GM11168 (cell line): Measurements from ENCODE around the gene CUX1.
"Not testable (repeated sequence)": the region's sequence is repeated elsewhere in the genome, so short reads cannot be mapped to it uniquely, and the experiment has no call there.

Experiments
- in situ Hi-C: fragments of 300-500 bp; cut with MboI; formaldehyde crosslinking; loops from one replicate; pipeline ENCODE4 v1.12.0; 2022; ENCODE audit warnings: low sequenced_read_pairs; ENCODE audit not compliant: unreplicated experiment

CUX1 gene

DNA sequence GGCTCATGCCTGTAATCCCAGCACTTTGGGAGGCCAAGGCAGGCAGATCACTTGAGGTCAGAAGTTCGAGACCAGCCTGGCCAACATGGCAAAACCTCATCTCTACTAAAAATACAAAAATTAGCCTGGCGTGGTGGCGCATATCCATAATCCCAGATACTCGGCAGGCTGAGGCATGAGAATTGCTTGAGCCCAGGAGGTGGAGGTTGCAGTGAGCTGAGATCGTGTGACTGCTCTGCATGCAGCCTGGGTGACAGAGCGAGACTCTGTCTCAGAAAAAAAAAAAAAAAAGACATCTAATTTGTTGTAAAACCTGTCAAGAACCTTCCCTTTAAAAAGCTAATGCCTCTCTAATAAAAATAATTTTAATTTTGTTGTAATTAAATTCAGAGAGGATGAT, 5.2 kb downstream of the CUX1 start:
- in situ Hi-C loops, result loop anchor here (25.0 kb wide), 1 partner anchor 415 kb away; no protein-coding TSS in a partner anchor

GRCh38 chr7:101823096-101823495, 5.7 kb downstream of the CUX1 start:
- in situ Hi-C loops, result loop anchor here (25.0 kb wide), 1 partner anchor 414 kb away; no protein-coding TSS in a partner anchor

DNA sequence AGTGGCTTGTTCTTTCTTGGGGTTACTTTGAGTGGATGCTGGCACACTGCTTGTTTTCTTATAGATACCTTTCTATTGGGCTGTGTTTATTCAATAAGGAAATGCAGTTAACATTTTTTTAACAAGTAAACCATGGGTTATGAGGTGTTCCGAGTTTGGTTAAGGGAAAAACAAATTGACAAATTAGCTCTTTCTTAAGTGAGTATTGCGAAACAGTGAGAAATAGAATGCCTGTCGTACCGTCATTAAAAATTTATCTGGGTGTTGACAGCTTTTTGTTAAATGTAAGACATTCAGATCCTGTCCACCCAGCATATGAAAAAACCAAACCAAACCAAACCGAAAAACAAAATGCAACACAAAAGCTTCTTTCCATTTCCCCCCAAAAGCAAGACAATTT, 6.2 kb downstream of the CUX1 start:
- in situ Hi-C loops, result loop anchor here (25.0 kb wide), 1 partner anchor 414 kb away; no protein-coding TSS in a partner anchor

- in situ Hi-C loops, result loop anchor here (25.0 kb wide), 1 partner anchor 413 kb away; no protein-coding TSS in a partner anchor
These were observed 7.0 kb downstream of the CUX1 start for GRCh38 chr7:101824440-101824839.

GRCh38 chr7:101826081-101826835, 8.8 kb downstream of the CUX1 start:
- in situ Hi-C loops, result no loop called here

GRCh38 chr7:101828301-101829020, 11.0 kb downstream of the CUX1 start:
- in situ Hi-C loops, result no loop called here

DNA sequence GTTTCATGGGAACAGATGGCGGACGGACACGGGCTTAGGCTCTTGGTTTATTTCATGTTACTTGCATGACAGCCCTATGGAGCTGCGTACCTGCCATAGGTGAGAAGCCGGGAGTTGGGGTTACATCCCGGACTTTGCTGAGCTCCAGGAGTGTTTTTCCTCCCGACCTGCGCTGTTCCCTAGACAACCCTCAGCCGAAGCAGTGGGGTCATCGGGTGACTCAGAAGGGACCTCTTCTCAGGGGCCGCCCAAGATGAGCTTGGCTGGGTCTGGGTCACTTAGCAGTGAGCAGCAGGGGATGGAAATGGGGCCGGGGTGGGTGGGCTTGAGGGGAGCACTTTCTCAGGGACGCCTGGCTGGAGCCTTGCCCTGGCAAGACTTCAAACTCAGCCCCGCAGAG, 11.9 kb downstream of the CUX1 start:
- in situ Hi-C loops, result no loop called here

- in situ Hi-C loops, result no loop called here
These were observed 12.4 kb downstream of the CUX1 start for GRCh38 chr7:101829821-101830220.

DNA sequence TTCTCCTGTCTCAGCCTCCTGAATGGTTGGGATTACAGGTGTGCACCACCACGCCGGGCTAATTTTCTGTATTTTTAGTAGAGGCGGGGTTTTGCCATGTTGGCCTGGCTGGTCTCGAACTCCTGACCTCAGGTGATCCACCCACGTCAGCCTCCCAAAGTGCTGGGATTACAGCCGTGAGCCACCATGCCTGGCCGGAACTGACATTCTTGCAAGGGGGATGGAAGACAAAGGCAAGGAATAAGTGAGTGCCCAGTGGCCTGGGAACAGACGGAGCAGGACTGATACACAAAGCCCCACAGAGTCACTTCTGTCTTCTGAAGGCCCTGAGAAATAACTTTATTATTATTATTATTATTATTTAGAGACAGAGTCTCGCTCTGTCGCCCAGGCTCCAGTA, 14.0 kb downstream of the CUX1 start:
- in situ Hi-C loops, result not testable (repeated sequence)

- in situ Hi-C loops, result no loop called here
These were observed 14.8 kb downstream of the CUX1 start for GRCh38 chr7:101832205-101832631.

DNA sequence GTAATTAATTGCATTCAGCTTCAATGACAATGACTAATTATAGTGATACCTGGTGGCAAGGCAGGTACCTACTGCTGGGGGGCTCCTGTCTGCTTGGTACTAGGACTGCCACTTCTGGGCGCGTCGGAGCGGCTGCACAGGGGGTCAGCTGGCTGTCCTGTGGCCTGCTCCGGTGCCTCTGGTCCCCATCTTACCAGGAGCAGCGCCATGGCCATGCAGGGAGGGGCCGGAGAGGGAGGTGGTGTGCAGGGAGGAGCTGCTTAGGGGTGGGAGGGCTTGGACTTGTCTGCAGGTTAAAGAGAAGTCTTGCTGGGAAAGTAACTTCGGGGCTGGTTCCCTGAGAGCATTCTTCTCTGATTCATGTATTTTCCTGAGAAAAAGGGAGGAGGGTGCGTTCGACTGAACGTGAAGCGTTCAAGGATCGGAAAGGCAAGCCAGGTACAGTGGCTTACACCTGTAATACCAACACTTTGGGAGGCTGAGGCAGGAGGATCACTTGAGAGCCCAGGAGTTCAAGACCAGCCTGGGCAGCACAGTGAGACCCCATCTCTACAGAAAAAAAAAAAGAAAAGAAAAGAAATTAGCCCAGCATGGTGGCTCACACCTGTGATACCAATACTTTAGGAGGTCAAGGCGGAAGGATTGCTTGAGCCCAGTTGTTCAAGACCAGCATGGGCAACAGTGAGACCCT, 15.4 kb downstream of the CUX1 start:
- in situ Hi-C loops, result no loop called here

DNA sequence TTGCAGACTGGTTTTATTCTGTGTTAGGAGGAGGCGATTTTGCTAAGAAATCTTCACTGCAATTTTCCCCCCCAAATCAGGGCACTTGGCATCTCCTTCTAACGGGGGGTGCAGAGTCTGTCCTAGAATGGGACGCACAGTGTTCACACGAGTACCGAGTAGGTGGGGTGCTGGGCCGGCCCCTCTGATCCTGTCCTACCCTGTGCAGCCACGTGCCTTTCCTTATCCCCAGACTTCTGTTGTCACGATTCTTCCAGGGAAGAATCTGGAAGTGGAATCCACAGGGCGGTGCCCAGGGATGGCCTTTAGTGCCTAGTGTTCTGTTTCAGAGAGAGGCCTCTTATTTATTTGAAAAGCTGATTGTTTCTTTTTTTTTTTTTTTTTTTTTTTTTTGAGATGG, 16.4 kb downstream of the CUX1 start:
- in situ Hi-C loops, result no loop called here

GRCh38 chr7:101835136-101835535, 17.7 kb downstream of the CUX1 start:
- in situ Hi-C loops, result no loop called here

DNA sequence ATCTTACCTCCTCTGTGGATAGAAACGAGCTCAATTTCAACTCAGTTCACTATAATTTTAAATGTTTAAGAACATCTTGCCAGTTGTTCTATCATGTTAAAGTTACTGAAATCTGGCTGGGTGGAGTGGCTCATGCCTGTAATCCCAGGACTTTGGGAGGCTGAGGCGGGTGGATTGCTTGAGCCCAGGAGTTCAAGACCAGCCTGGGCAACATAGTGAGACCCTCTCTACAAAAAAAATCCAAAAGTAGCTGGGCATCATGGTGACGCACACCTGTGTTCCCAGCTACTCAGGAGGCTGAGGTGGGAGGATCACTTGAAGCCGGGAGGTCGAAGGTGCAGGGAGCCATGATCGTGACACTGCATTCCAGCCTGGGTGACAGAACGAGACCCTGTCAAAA, 20.0 kb downstream of the CUX1 start:
- in situ Hi-C loops, result not testable (repeated sequence)

DNA sequence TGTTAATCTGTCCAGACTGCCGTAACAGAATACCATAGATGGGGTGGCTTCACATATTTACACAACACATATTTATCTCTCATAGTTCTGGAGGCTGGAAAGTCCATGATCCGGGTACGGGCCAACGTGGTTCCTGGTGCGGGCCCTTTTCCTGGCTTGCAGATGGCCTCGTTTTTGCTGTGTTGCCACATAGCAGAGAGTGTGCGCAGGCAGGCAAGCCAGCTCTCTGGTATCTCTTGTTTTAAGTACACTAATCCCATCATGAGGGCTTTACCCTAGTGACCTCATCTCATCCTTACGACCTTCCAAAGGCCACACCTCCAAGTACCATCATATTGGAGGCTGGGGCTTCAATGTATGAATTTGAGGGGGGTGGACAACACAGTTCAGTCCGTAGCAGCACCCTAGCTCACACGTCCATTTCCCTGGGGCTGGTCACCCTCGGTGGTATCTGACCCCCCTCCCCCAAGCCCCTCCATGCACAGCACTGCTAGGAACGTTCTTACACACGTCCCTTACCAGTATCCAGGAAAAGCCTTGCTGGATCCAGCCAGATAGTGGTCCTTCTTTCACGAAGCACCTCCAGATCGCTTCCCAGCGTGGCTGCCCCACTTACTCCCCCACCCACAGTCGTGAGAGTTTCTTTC, 21.5 kb downstream of the CUX1 start:
- in situ Hi-C loops, result no loop called here

GRCh38 chr7:101841328-101841727, 23.9 kb downstream of the CUX1 start:
- in situ Hi-C loops, result no loop called here

DNA sequence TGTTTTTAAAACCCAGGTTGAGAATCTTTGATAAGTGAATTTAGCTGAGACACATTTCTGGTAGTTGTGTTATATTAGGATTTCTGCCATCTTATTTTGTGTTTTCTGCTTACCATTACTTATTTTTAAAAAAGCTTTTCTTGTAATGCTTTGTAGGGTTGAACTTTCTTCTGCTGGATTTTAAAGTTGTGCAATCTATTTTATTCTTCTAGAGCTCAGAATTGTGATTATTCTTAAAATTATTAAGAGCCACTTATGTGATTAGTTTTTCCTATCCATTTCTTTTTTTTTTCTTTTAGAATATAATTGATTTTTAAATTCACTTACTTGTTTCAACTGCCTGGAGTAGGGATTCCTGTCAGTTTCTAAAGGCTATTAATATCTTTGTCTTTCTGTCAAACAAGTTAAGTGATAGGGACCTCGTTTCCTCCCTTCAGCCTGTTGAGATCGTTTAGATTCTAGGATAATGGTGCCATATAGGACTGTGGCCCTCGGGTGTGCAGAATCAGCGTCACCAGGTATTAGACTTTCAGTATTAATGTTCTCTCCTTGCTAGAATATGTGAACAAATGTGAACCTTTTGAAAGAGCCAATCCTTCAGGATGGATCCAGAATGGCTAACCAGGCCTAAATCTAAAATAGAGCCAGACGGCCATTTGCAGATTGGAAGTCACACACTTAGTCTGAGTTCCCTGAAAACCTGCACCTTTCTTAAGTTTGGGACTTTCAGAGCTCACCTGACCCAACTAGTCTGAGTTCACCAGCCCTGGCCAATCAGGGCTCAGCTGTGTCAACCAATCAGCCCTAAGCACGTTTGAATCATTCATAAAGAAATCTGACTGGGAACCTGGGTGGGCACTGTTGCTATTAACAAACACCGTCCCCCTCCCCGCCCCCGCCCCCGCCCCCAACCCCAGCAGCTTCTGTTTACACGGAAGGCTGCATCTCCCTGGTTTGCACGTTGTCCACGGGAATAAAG, 26.2 kb downstream of the CUX1 start:
- in situ Hi-C loops, result no loop called here

DNA sequence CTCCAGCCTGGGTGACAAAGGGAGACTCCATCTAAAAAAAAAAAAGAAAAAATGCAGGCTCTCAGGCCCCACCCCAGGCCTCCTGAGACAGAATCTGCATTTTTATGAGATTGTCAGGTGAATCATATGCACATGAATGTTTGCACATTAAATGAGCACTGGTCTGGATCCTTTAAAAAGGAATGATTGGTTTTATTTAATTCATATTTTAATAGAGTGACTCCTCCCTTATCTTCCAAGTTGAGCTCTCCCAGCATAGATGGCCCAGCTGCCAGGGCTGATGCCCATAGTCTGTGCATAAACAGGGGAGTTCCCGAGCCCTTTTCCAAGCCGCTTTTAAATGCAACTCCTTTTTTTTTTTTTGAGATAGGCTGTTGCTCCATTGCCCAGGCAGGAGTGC, 28.5 kb downstream of the CUX1 start:
- in situ Hi-C loops, result no loop called here

DNA sequence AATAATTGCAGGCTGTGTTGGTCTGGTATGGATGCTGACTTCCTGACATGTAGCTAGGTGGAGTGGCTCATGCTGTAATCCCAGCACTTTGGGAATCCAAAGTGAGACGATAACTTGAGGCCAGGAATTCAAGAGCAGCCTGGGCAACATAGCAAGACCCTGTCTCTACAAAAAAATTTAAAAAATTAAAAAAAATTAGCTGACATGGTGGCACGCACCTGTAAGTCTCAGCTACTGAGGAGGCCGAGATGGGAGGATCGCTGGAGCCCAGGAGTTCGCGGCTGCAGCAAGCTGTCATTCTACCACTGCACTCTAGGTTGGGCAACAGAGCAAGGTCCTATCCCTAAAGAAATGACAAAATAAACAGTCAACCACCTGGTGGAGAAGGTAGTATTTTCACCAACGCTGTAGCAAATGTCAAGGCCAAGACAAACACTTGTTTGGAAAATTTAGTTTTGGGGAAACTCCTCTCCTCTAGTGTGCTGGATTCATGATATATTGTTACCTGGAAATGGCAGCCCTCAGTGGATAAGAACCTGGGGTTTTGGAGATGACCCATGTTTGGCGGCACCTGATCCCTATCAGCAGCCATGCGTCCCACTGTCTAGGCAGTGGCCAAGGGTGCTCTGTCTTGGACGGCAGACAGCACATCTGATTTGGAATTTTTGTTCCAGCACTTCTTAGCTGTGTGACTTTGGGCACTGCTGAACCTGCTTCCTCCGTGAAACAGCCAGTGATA, 29.5 kb downstream of the CUX1 start:
- in situ Hi-C loops, result no loop called here
